Measurements from ENCODE around the gene CFAP77. TPM values are rescaled to one million over a fixed set of nuclear protein-coding genes. Genes with fewer than 3 reads are reported as not detected.

CFAP77 gene
- total and polyA plus RNA-seq, 9 of the 15 experiments (the other 6 are each of a cell fraction or from before 2014, with no cell fraction given) = not detected

- CTCF ChIA-PET (ENCODE audit: low intra/inter-chr PET ratio) = no interaction called here
- Histone ChIP-seq H3K36me3 (ENCODE audit: control insufficient read depth, insufficient read depth, low read length) (peaks cover 80% of the 10 kb centered on the region), H3K4me1 (replicated peaks in 1 of 2; ENCODE audit: control insufficient read depth in 2 of 2, insufficient read depth in 2 of 2, low read length in 2 of 2) (no peaks in the 10 kb centered on the region), H4K20me1 (replicated peaks; ENCODE audit: control insufficient read depth, insufficient read depth, low read length) (no peaks in the 10 kb centered on the region), H3K79me2 (ENCODE audit: control insufficient read depth, insufficient read depth, low read length) (no peaks in the 10 kb centered on the region), H3K27ac (ENCODE audit: extremely low read depth, low read depth, low read length) (no peak overlapping the region), H3K9ac (ENCODE audit: insufficient read depth in 1 of 2, low read depth in 2 of 2, low read length in 2 of 2) (no peak overlapping the region), H3K9me3 (replicated peaks; ENCODE audit: control insufficient read depth, insufficient read depth, low read depth, low read length) (no peaks in the 10 kb centered on the region), H3K4me2 (ENCODE audit: insufficient read depth, low read length) (no peak overlapping the region), H3K27me3 (ENCODE audit: control insufficient read depth in 2 of 2, insufficient read depth in 2 of 2, low read length in 2 of 2) (no peaks in the 10 kb centered on the region), H3K4me3 (no peak overlapping the region), H2AFZ (ENCODE audit: low read depth, low read length) (no peak overlapping the region), H3K9me1 (ENCODE audit: control insufficient read depth, insufficient read depth, low read length) (no peaks in the 10 kb centered on the region)
- FAIRE-seq (no peak), ATAC-seq (no peak), DNase-seq (ENCODE audit: extremely low read depth in 1 of 4, low spot score in 3 of 4) (no peak)
- intact Hi-C loops (cut with micrococcal nuclease) (no loop called here), in situ Hi-C loops (cut with MboI) (no loop called here)
- POLR2A ChIA-PET = interaction anchor here (1.3 kb wide), 1 partner anchor 9 kb away, joined by 5 read pairs; no protein-coding TSS in a partner anchor
- no peak for TF ChIP-seq ZNF696 (CRISPR knock-in tag; conservative IDR thresholded peaks at IDR 0.05)
- TF ChIP-seq SPI1 (IDR thresholded peaks at IDR 0.05; ENCODE audit: borderline replicate concordance, low read depth, low read length) = no peak
- no peak for TF ChIP-seq SRSF7 (optimal IDR thresholded peaks at IDR 0.05; ENCODE audit: low read depth, low read length)
- TF ChIP-seq PRMT5 (CRISPR knock-in tag; IDR thresholded peaks at IDR 0.05) = no peak
- no peak for TF ChIP-seq TFE3 (CRISPR knock-in tag; IDR thresholded peaks at IDR 0.05)
- no peak for TF ChIP-seq ZNF431 (CRISPR knock-in tag; IDR thresholded peaks at IDR 0.05)
- no peak for TF ChIP-seq THRA (IDR thresholded peaks at IDR 0.05)
- TF ChIP-seq LCOR (CRISPR knock-in tag; IDR thresholded peaks at IDR 0.05) = no peak
- TF ChIP-seq SMAD4 (CRISPR knock-in tag; conservative IDR thresholded peaks at IDR 0.05) = no peak
- no peak for TF ChIP-seq EP400 (IDR thresholded peaks at IDR 0.05)
- no peak for TF ChIP-seq ETV1 (tag; conservative IDR thresholded peaks at IDR 0.05; ENCODE audit: low read depth)
- TF ChIP-seq RBM39 (optimal IDR thresholded peaks at IDR 0.05; ENCODE audit: low read depth, low read length) = no peak
- TF ChIP-seq KLF6 (CRISPR knock-in tag; IDR thresholded peaks at IDR 0.05; ENCODE audit: borderline replicate concordance) = no peak
- TF ChIP-seq, protein P1, sequence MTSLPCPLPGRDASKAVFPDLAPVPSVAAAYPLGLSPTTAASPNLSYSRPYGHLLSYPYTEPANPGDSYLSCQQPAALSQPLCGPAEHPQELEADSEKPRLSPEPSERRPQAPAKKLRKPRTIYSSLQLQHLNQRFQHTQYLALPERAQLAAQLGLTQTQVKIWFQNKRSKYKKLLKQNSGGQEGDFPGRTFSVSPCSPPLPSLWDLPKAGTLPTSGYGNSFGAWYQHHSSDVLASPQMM (CRISPR knock-in tag; IDR thresholded peaks at IDR 0.05) = no peak
- no peak for TF ChIP-seq MEIS2 (IDR thresholded peaks at IDR 0.05; ENCODE audit: partially characterized antibody)
- no peak for TF ChIP-seq ZNF76 (CRISPR knock-in tag; IDR thresholded peaks at IDR 0.05; ENCODE audit: borderline replicate concordance)
- TF ChIP-seq ZSCAN32 (CRISPR knock-in tag; IDR thresholded peaks at IDR 0.05) = no peak
- TF ChIP-seq NCOA1 (IDR thresholded peaks at IDR 0.05; ENCODE audit: low read depth) = no peak
- TF ChIP-seq ZNF444 (CRISPR knock-in tag; IDR thresholded peaks at IDR 0.05) = no peak
- no peak for TF ChIP-seq ZNF3 (CRISPR knock-in tag; IDR thresholded peaks at IDR 0.05)
- WGBS (ENCODE audit: insufficient coverage, low coverage, missing lambda C conversion rate) = 87% methylated on average over 11 of the region's 11 CpGs
- no TSS peak for BruUV-seq (replicated peaks)
Measured at GRCh38 chr9:132395560-132395959, 14.5 kb upstream of the CFAP77 start.

All from K562 (cell line).